H1 (cell line): ENCODE data around the gene SLC9A5. TPM values are rescaled to one million over a fixed set of nuclear protein-coding genes. Genes with fewer than 3 reads are reported as not detected.

ENCODE experiments used
- CTCF ChIA-PET: fragments of 300-600 bp; sonication (Branson Sonifier 250); formaldehyde crosslinking; loops from one replicate; lab custom pipeline; 2021; ENCODE audit not compliant: partially characterized antibody; lab: Charles Lee
- POLR2A ChIA-PET: fragments of 300-600 bp; sonication (Branson Sonifier 250); formaldehyde crosslinking; loops from one replicate; lab custom pipeline; 2021; ENCODE audit warnings: inconsistent platforms; ENCODE audit not compliant: partially characterized antibody; lab: Charles Lee
- DNase-seq, 2 experiments: peaks; one replicate each; pipeline versions ENCODE4 v3.0.0 to v3.0.0-alpha.2; 2010 to 2022; ENCODE audit warnings: low spot score in 2 of 2, low read depth in 1 of 2, mixed read lengths in 1 of 2
- FAIRE-seq: peaks from 2 replicates; lab custom pipeline; 2011; peaks lifted over from hg19 to GRCh38; lab: Jason Lieb, UNC
- H2AFZ ChIP-seq: 2 replicates; pipeline ENCODE4 v1.8.1; 2012; ENCODE audit warnings: low read length, inconsistent platforms
- H2AK5ac ChIP-seq: 2 replicates; pipeline ENCODE4 v1.6.1; 2013; ENCODE audit warnings: low read depth, low read length
- H2BK120ac ChIP-seq: replicated peaks from 2 replicates; pipeline ENCODE3; 2013; ENCODE audit warnings: low read depth, low read length, inconsistent platforms
- H2BK12ac ChIP-seq: 2 replicates; pipeline ENCODE4 v1.6.1; 2013; ENCODE audit warnings: low read depth, low read length
- H2BK15ac ChIP-seq: 2 replicates; pipeline ENCODE4 v1.6.1; 2013; ENCODE audit warnings: low read length
- H2BK20ac ChIP-seq: 2 replicates; pipeline ENCODE4 v1.6.1; 2013; ENCODE audit warnings: low read length
- H2BK5ac ChIP-seq: 2 replicates; pipeline ENCODE4 v1.6.1; 2013; ENCODE audit warnings: low read depth, low read length
- H3K14ac ChIP-seq: 2 replicates; pipeline ENCODE4 v1.6.1; 2013; ENCODE audit warnings: inconsistent platforms; ENCODE audit not compliant: insufficient read length
- H3K18ac ChIP-seq: 2 replicates; pipeline ENCODE4 v1.6.1; 2013; ENCODE audit warnings: low read length; ENCODE audit errors: extremely low read depth
- H3K23ac ChIP-seq: 2 replicates; pipeline ENCODE4 v1.6.1; 2013; ENCODE audit warnings: inconsistent platforms; ENCODE audit not compliant: insufficient read length
- H3K23me2 ChIP-seq: 2 replicates; pipeline ENCODE4 v1.6.1; 2013; ENCODE audit warnings: low read depth, low read length
- H3K27ac ChIP-seq: 2 replicates; pipeline ENCODE4 v1.6.1; 2011; ENCODE audit warnings: low read depth, low read length, inconsistent platforms
- H3K27me3 ChIP-seq, 4 experiments: replicated peaks in 1 of 4; 1 replicate in 1 of 4; 2 replicates in 3 of 4; pipeline versions ENCODE4 v1.6.1 to v1.8.1; 2011 to 2013; ENCODE audit warnings: low read length in 3 of 4, mild to moderate bottlenecking in 3 of 4, inconsistent platforms in 2 of 4, mixed read lengths in 2 of 4, moderate library complexity in 1 of 4; ENCODE audit not compliant: control insufficient read depth in 3 of 4, insufficient read depth in 3 of 4; ENCODE audit errors: extremely low read depth in 1 of 4
- H3K36me3 ChIP-seq, 4 experiments: 2 replicates each; pipeline versions ENCODE4 v1.6.1 to v1.8.1; 2011 to 2013; ENCODE audit warnings: mild to moderate bottlenecking in 4 of 4, low read length in 3 of 4, moderate library complexity in 2 of 4, control low read depth in 1 of 4, inconsistent platforms in 1 of 4; ENCODE audit not compliant: insufficient read depth in 4 of 4, control insufficient read depth in 2 of 4
- H3K4ac ChIP-seq: replicated peaks from 2 replicates; pipeline ENCODE3; 2013; ENCODE audit warnings: low read length, low read depth, mixed read lengths, inconsistent platforms; ENCODE audit not compliant: insufficient read length
- H3K4me1 ChIP-seq, 4 experiments: replicated peaks in 1 of 4; 1 replicate in 1 of 4; 2 replicates in 3 of 4; pipeline versions ENCODE4 v1.6.1 to v1.8.1; 2011 to 2013; ENCODE audit warnings: low read length in 3 of 4, inconsistent platforms in 2 of 4, mixed read lengths in 1 of 4; ENCODE audit not compliant: insufficient read depth in 4 of 4, control insufficient read depth in 3 of 4
- H3K4me2 ChIP-seq, 2 experiments: 2 replicates each; pipeline versions ENCODE4 v1.6.1 to v1.8.1; 2011 to 2013; ENCODE audit warnings: low read depth in 2 of 2, low read length in 2 of 2, control low read depth in 1 of 2, inconsistent platforms in 1 of 2, mild to moderate bottlenecking in 1 of 2; ENCODE audit not compliant: insufficient read depth in 1 of 2
- H3K4me3 ChIP-seq, 4 experiments: fragments of 200-600, 300-600 bp in 1 of 4; sonication (generic), shearing (Covaris generic), sonication (Bioruptor Twin) in 1 of 4; 2 replicates each; pipeline versions ENCODE4 v1.5.1 to v1.8.1; 2011 to 2016; ENCODE audit warnings: low read length in 4 of 4, low read depth in 3 of 4, control low read depth in 2 of 4, inconsistent platforms in 2 of 4, mild to moderate bottlenecking in 2 of 4, mixed read lengths in 1 of 4, moderate library complexity in 1 of 4; ENCODE audit not compliant: insufficient read depth in 2 of 4; ENCODE audit errors: extremely low read depth in 1 of 4
- H3K56ac ChIP-seq: replicated peaks from 2 replicates; pipeline ENCODE3; 2013; ENCODE audit warnings: low read depth, mild to moderate bottlenecking, mixed read lengths, low read length, inconsistent platforms; ENCODE audit not compliant: insufficient read length
- H3K79me1 ChIP-seq: 2 replicates; pipeline ENCODE4 v1.6.1; 2013; ENCODE audit warnings: low read depth, low read length, control low read depth
- H3K79me2 ChIP-seq, 2 experiments: 2 replicates each; pipeline versions ENCODE4 v1.6.1 to v1.8.1; 2012 to 2013; ENCODE audit warnings: low read length in 2 of 2, mild to moderate bottlenecking in 2 of 2, inconsistent platforms in 1 of 2; ENCODE audit not compliant: insufficient read depth in 2 of 2, control insufficient read depth in 1 of 2
- H3K9ac ChIP-seq, 4 experiments: replicated peaks in 1 of 4; 1 replicate in 1 of 4; 2 replicates in 3 of 4; pipeline versions ENCODE4 v1.6.1 to v1.8.1; 2011 to 2013; ENCODE audit warnings: low read depth in 3 of 4, low read length in 3 of 4, control low read depth in 2 of 4, mild to moderate bottlenecking in 2 of 4, moderate library complexity in 2 of 4, inconsistent platforms in 1 of 4; ENCODE audit errors: extremely low read depth in 1 of 4
- H3K9me3 ChIP-seq, 2 experiments: 2 replicates each; pipeline versions ENCODE4 v1.6.1 to v1.8.1; 2012 to 2013; ENCODE audit warnings: mild to moderate bottlenecking in 2 of 2, moderate library complexity in 2 of 2, control low read depth in 1 of 2, inconsistent platforms in 1 of 2, low read depth in 1 of 2, low read length in 1 of 2, mixed read lengths in 1 of 2; ENCODE audit not compliant: insufficient read depth in 2 of 2
- H4K20me1 ChIP-seq, 2 experiments: replicated peaks in 1 of 2; 2 replicates each; pipeline versions ENCODE3 to v1.8.1; 2011 to 2013; ENCODE audit warnings: inconsistent platforms in 2 of 2, low read length in 2 of 2, mild to moderate bottlenecking in 1 of 2; ENCODE audit not compliant: insufficient read depth in 2 of 2, control insufficient read depth in 1 of 2
- H4K5ac ChIP-seq: 2 replicates; pipeline ENCODE4 v1.6.1; 2013; ENCODE audit warnings: low read length, low read depth, mixed read lengths, inconsistent platforms; ENCODE audit not compliant: insufficient read length
- H4K8ac ChIP-seq: 2 replicates; pipeline ENCODE4 v1.8.0; 2013; ENCODE audit warnings: mild to moderate bottlenecking, moderate library complexity, low read length, inconsistent platforms; ENCODE audit not compliant: insufficient read depth; ENCODE audit errors: extremely low read depth
- H4K91ac ChIP-seq: replicated peaks from 2 replicates; pipeline ENCODE3; 2013; ENCODE audit warnings: low read length, mixed read lengths, inconsistent platforms; ENCODE audit not compliant: insufficient read length
- CEBPB ChIP-seq: IDR thresholded peaks from 2 replicates; pipeline ENCODE4 v1.6.1; 2012; ENCODE audit warnings: low read depth, low read length
- EP300 ChIP-seq, 2 experiments: IDR thresholded peaks; 1 replicate in 1 of 2; 2 replicates in 1 of 2; pipeline ENCODE4 v1.6.1; 2011 to 2012; ENCODE audit warnings: low read depth in 2 of 2, low read length in 2 of 2, mild to moderate bottlenecking in 2 of 2, borderline replicate concordance in 1 of 2, inconsistent platforms in 1 of 2, moderate library complexity in 1 of 2
- SIX5 ChIP-seq: IDR thresholded peaks from 2 replicates; pipeline ENCODE4 v1.6.1; 2011; ENCODE audit warnings: mild to moderate bottlenecking, low read depth, low read length
- TBP ChIP-seq: IDR thresholded peaks from 2 replicates; pipeline ENCODE4 v1.6.1; 2011; ENCODE audit warnings: low read depth, low read length, improper control_type of control experiment
- WGBS, 2 experiments: shearing (Covaris generic) in 1 of 2; methylation state at CpG; one replicate each; pipeline versions ENCODE4 v1.1.6 to v1.1.7; 2013 to 2015; ENCODE audit warnings: low lambda C conversion rate in 2 of 2, mixed read lengths in 2 of 2, inconsistent platforms in 1 of 2, low coverage in 1 of 2, missing lambda C conversion rate in 1 of 2; ENCODE audit not compliant: insufficient replicate concordance in 2 of 2, insufficient coverage in 1 of 2, insufficient read length in 1 of 2; ENCODE audit errors: extremely low coverage in 1 of 2, missing lambda C conversion rate in 1 of 2; 5-methylcytosine and 5-hydroxymethylcytosine counted together
- polyA plus RNA-seq, 7 experiments: library from polyadenylated mRNA; depleted of rRNA in 3 of 7; stranded (reverse) in 5 of 7; unstranded in 2 of 7; fragments of >200 nt in 5 of 7; fragments of 200-250 nt in 2 of 7; gene quantifications; 1 replicate in 5 of 7; 2 replicates in 1 of 7; 4 replicates in 1 of 7; pipeline versions ENCODE4 v1.2.1 to v1.2.3, GENCODE V29; 2011 to 2013; ENCODE audit warnings: missing spikeins in 2 of 7, mixed read lengths in 2 of 7
- total RNA-seq: library from RNA; stranded (reverse); fragmentation: NEBNext Ultra II Directional; extraction: Animal tissue kit (Norgen Biotek cat#: 25700); gene quantifications from 2 replicates; pipeline ENCODE4 v1.2.1, GENCODE V29; 2021
- TF ChIP-seq, protein P1 (sequence below): IDR thresholded peaks from 2 replicates; pipeline ENCODE4 v1.6.1; 2012; ENCODE audit warnings: inconsistent platforms

SLC9A5 gene
- total and polyA plus RNA-seq, 2 of the 8 experiments (the other 6 are each of a cell fraction or from before 2014, with no cell fraction given) = 7.9 to 8.6 TPM

- no peak overlapping the region for H3K23ac ChIP-seq
- H3K4me3 ChIP-seq = no peak overlapping the region
- H3K18ac ChIP-seq = no peak overlapping the region
- H4K5ac ChIP-seq = no peak overlapping the region
- no peak overlapping the region for H3K14ac ChIP-seq
- no peak overlapping the region for H4K8ac ChIP-seq
- no peaks in the 10 kb centered on the region; a peak in 1 of 7 replicates for H3K27me3 ChIP-seq
- H3K4me2 ChIP-seq = no peak overlapping the region
- TF ChIP-seq, protein P1, sequence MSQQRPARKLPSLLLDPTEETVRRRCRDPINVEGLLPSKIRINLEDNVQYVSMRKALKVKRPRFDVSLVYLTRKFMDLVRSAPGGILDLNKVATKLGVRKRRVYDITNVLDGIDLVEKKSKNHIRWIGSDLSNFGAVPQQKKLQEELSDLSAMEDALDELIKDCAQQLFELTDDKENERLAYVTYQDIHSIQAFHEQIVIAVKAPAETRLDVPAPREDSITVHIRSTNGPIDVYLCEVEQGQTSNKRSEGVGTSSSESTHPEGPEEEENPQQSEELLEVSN = no peak
- TF ChIP-seq EP300 (IDR thresholded peaks at IDR 0.05; ENCODE audit: borderline replicate concordance in 1 of 2, low read depth in 2 of 2, low read length in 2 of 2) (no peak), CEBPB (no peak), SIX5 (no peak), TBP (no peak)
- ChIA-PET POLR2A (interaction anchor here (0.6 to 2.3 kb wide), 5 partner anchors 13 to 142 kb away, joined by 3 to 8 read pairs (median 4); no protein-coding TSS in a partner anchor), CTCF (interaction anchor here (0.6 to 14.4 kb wide), 14 partner anchors 8 to 215 kb away, joined by 3 to 217 read pairs (median 4); partner anchors contain the start of genes ATP6V0D1, PLEKHG4 and TPPP3)
- no peak overlapping the region; the same call in 1 of the 2 replicates for H2BK15ac ChIP-seq
- WGBS, 2 experiments = 81% methylated on average over 7 of the region's 8 CpGs; no CpG with 5 or more reads in 1 of the 2 experiments
- H4K20me1 ChIP-seq = peaks cover 2 to 4% of the 10 kb centered on the region in 2 experiments
- no peak overlapping the region for H2BK5ac ChIP-seq
- H2BK120ac ChIP-seq = no peak overlapping the region
- no peaks in the 10 kb centered on the region; a peak in 1 of 7 replicates for H3K4me1 ChIP-seq
- H3K79me2 ChIP-seq = no peaks in the 10 kb centered on the region
- no peak overlapping the region for H3K4ac ChIP-seq
- H3K79me1 ChIP-seq = no peaks in the 10 kb centered on the region
- no peak overlapping the region for H2AFZ ChIP-seq
- no peak for FAIRE-seq
- H3K9me3 ChIP-seq = no peaks in the 10 kb centered on the region
- no peak overlapping the region for H2BK12ac ChIP-seq
- no peak overlapping the region for H3K56ac ChIP-seq
- no peaks in the 10 kb centered on the region; a peak in 1 of 8 replicates for H3K36me3 ChIP-seq
- H2BK20ac ChIP-seq = no peak overlapping the region
- DNase-seq = no peak
- H2AK5ac ChIP-seq = no peak overlapping the region
- no peaks in the 10 kb centered on the region for H3K23me2 ChIP-seq
- H3K27ac ChIP-seq = no peak overlapping the region
- no peak overlapping the region for H4K91ac ChIP-seq
- H3K9ac ChIP-seq = no peak overlapping the region
Observed at GRCh38 chr16:67265834-67266233, 17.1 kb downstream of the SLC9A5 start.
